ENCODE data around the gene TEX53.

TEX53 gene

DNA sequence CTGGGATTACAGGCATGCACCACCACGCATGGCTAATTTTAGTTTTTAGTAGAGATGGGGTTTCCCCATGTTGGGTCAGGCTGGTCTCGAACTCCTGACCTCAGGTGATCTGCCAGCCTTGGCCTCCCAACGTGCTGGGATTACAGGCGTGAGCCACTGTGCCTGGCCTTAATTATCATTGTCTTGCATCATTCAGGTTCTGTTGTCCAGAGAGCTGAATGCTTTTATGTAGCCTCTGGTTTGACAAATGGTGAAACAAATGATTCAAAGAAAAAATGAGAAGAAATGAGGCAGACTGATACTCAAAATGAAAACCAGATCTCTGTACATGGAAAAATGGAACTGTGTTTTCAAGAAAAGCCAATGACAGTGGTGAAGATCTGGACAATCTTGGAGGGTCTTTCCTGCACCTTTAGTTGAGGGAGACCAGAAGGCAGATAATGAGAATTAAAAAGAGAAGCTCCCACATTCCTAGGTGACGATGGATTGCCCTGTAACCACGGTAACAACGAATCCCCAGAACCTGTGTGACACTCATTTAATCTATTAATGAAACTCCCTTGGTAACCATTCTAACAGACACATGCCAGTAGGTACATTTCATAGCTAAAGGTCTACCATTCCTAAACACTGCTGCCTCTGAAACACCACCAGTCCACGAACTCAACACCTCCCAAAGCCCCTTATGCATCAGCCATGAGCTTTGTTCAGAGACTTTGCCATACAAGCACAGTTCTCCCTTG is 22.8 kb upstream of the TEX53 start:
- H3K4me3 ChIP-seq (ENCODE audit: low read depth, low read length): no peak overlapping the region
- TF ChIP-seq, protein P1, sequence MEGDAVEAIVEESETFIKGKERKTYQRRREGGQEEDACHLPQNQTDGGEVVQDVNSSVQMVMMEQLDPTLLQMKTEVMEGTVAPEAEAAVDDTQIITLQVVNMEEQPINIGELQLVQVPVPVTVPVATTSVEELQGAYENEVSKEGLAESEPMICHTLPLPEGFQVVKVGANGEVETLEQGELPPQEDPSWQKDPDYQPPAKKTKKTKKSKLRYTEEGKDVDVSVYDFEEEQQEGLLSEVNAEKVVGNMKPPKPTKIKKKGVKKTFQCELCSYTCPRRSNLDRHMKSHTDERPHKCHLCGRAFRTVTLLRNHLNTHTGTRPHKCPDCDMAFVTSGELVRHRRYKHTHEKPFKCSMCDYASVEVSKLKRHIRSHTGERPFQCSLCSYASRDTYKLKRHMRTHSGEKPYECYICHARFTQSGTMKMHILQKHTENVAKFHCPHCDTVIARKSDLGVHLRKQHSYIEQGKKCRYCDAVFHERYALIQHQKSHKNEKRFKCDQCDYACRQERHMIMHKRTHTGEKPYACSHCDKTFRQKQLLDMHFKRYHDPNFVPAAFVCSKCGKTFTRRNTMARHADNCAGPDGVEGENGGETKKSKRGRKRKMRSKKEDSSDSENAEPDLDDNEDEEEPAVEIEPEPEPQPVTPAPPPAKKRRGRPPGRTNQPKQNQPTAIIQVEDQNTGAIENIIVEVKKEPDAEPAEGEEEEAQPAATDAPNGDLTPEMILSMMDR (IDR thresholded peaks at IDR 0.05; ENCODE audit: low read depth, low read length): no peak

DNA sequence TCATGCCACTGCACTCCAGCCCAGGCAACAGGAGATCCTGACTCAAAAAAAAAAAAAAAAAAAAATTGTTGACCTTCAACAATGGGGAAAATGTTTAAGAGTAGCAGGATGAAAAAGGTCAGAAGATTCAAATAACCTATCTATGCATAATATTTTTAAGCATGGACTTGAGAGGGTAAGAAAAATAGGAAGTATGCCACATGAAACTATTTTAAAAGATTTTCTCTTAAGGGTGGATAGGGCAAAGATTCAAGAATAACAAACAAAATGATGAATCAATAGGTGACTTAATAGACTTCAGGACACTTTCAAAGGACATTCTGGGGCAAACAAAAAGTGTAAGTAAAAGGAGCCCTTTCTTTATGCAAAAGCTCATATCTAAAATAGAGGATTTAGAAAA is 21.2 kb upstream of the TEX53 start:
- H3K4me3 ChIP-seq (ENCODE audit: low read depth, low read length): no peak overlapping the region
- TF ChIP-seq, protein P1 (IDR thresholded peaks at IDR 0.05; ENCODE audit: low read depth, low read length): no peak

DNA sequence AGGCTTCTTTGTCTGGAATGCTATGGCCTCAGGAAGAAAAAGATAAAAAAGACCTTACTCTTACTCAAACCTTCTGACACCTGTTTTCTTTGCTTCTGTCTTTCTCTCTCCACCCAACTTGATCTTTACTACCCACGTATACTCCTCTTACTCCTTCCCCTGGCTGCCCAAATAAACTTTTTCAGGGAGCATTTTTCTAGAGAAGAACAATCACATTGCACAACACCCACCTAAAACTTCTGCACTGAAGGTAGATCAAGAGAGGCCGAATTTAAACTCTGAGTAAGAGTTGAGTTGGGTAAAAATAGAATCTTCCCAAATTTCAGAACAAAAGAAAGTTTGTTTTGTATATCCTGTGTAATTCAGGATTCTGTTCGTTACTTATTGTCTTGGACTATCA is 20.5 kb upstream of the TEX53 start:
- no peak overlapping the region for H3K4me3 ChIP-seq (ENCODE audit: low read depth, low read length)
- TF ChIP-seq, protein P1 (IDR thresholded peaks at IDR 0.05; ENCODE audit: low read depth, low read length): no peak

DNA sequence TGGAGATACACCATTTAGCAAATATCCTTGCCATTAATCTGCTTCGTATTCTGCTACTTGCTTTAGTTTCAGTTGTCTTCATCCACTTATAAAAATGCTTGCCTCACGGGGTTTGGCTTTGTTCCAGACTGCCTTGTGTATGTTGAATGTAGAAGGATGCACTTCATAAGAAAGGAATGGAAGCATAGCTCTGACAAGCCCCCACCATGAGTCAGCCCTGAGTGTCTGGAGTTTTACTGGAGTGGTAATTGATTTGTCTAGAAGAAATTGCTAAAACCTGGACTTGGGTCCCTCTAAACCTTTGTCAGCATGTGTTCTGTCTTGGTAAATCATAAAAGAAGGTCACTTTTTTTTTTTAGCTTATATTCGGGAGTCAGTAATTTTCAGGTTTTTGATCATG is 19.8 kb upstream of the TEX53 start:
- TF ChIP-seq, protein P1 (IDR thresholded peaks at IDR 0.05; ENCODE audit: low read depth, low read length): no peak
- H3K4me3 ChIP-seq (ENCODE audit: low read depth, low read length): no peak overlapping the region

DNA sequence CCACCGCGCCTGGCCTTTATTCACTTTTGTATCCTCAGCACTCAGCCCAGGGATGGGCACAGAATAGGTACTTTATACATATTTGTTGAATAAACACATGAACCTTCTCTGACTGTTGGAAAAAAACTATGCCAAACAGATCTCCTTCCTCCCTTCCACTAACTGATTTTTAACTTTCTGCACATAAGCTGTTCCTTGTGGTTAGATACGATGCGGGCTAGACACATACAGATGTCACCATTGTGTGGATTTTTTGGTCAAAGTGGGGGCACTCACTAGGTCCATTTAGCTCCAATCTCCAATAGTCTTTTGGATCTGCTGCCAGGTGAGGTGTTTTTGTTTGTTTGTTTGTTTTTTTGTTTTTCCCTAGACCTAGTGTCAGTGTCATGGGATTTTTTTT is 19.3 kb upstream of the TEX53 start:
- H3K4me3 ChIP-seq (ENCODE audit: low read depth, low read length): no peak overlapping the region
- TF ChIP-seq, protein P1 (IDR thresholded peaks at IDR 0.05; ENCODE audit: low read depth, low read length): no peak

DNA sequence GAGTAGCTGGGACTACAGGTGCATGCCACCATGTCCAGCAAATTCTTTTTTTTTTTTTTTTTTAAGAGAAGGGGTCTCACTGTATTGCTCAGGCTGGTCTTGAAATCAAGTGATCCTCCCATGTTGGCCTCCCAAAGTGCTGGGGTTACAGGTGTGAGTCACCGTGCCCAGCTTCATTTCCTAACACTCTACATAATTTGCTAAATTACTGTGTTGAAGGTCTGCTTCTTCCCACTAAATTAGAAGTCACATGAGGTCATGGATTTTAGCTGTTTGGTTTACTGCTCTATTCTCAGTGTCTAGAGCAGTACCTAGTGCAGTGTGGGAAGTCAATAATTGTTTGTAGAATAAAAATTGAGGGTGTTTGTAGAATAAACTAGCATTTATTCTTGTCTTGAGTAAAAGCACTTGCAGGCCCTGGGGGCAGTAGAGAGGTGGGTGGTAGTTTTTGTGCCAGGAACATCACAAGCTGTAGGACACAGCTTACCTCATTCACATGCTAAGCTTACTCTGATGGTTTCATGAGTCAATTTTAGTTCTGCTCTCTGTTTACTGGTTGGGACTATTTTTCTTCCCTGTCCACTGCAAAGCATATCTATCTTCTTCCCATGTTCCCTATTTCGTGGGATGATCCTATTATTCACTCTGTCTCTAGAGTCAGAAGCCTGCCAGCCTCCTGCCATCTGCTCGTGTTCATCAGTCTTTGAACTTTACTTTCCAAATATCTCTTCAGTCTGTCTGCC is 17.4 kb upstream of the TEX53 start:
- TF ChIP-seq, protein P1 (IDR thresholded peaks at IDR 0.05; ENCODE audit: low read depth, low read length): no peak
- H3K4me3 ChIP-seq (ENCODE audit: low read depth, low read length): no peak overlapping the region
